T-helper 1 cell treated with Interleukin-12 subunit alpha and Interleukin-12 subunit beta and Interleukin-4 antibody, amounts not matched to agents 30 ng/mL and 1 ng/mL, for 36 hours (primary cell): ENCODE data around the gene TNN. TPM values are rescaled to one million over a fixed set of nuclear protein-coding genes. Genes with fewer than 3 reads are reported as not detected.

Experiments used
- intact Hi-C: fragments of 100-400 bp; cut with micrococcal nuclease; formaldehyde crosslinking; loops from one replicate; pipeline ENCODE4 v1.15.1; 2024
- total RNA-seq: library from RNA; stranded (reverse); gene quantifications from 2 replicates; pipeline ENCODE4 v1.2.3, GENCODE V29; 2022

Gene TNN
- total RNA-seq, 1 donor from 2014 or later: not detected

GRCh38 chr1:175169286-175170018, 101.8 kb downstream of the TNN start:
- intact Hi-C loops: loop anchor here (2.0 kb wide), 1 partner anchor 19 kb away; no protein-coding TSS in a partner anchor

GRCh38 chr1:175171036-175171913, 103.6 kb downstream of the TNN start:
- intact Hi-C loops: no loop called here

DNA sequence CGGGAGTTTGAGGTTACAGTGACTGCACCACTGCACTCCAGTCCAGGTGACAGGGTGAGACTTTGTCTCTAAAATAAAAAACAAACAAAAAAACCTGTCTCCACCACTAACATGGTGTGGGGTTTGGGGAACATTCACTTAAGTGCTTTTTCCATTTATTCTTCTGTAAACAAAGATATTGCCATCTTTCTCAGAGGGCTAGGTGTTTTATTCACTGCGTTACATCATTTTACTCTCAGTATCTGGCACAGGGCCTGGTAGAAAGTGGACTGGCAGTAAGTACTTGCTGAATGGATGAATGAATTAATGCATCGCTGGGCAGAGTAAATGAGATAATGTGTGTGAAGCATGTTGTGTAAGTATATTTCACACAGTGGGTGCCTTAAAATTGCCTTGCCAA, 104.9 kb downstream of the TNN start:
- intact Hi-C loops: no loop called here

DNA sequence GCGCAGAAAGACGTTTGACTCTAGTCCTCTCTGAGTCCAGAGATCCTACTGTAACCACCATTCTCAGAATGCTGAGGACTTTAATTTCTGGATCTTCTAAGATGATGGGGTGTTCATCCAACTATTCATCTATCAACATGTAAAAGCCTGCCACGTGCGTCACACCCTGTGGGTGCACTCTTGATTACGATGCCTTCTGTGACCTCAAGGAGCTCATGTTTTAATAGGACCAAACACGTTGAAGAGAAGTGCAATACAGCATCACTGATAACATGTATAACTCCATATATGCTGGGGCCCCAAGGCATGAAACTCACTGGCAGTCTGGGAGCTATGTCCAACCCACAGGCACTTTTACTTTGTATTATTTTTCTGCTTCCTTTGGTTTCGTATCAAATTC, 105.9 kb downstream of the TNN start:
- intact Hi-C loops: no loop called here

DNA sequence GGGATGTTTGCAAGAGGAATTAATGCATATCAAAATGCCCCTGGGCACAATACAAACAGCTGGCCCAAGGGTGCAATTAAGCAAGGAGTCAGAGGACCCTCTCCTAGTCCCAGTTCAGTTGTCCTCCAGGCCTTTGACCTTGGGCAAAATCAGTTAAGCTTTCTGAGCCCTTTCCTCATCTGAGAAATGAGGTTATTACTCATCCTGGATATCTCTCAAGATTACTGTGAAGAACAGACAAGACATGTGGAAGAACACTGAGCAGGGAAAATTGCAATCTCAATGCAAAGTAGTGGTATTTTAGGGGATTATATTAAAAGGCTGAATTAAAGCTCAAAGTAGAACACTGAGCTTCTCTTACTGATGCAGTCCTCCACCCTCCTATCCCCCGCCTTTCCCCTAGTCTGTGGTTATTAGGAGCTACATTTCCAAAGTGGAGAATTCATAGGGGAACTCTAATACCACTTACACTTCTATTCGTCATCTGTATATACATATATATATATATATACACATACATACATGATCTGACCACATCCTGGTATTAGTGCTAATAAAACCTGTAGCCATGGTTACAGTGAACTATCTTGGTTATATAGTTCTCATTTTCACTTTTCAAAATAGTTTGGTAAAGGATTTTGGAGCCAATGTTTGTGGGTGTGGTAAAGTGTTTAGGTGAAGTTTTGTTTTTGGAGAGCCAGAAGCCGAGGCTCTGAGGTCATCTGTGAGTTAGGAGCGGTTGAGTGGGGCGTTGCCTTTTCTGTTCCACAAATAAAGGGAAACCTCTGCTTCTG, 106.9 kb downstream of the TNN start:
- intact Hi-C loops: loop anchor here (5.0 kb wide), 1 partner anchor 267 kb away; no protein-coding TSS in a partner anchor

DNA sequence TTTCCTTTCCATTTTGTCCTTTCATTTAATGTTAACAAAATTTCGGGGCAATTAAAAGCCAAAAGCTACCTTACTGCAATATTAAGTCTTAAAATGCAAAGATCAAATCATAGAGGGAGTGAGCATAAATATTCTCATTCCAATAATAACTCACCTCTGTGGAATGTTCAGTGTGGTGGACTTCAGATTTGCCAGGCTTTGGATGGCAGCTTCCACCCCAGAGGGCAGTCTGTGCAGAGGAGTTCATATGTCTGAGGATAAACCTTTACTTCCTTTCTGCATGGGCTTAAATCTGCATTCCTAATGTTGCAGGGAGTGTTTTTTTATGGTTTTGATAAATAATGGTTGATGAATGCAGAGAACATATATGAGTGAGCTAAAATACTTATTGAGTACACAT, 108.6 kb downstream of the TNN start:
- intact Hi-C loops: loop anchor here (5.0 kb wide), 1 partner anchor 269 kb away; no protein-coding TSS in a partner anchor

GRCh38 chr1:175178056-175178455, 110.4 kb downstream of the TNN start:
- intact Hi-C loops: loop anchor here (5.0 kb wide), 1 partner anchor 271 kb away; no protein-coding TSS in a partner anchor

GRCh38 chr1:175178456-175178855, 110.8 kb downstream of the TNN start:
- intact Hi-C loops: loop anchor here (5.0 kb wide), 1 partner anchor 271 kb away; no protein-coding TSS in a partner anchor

DNA sequence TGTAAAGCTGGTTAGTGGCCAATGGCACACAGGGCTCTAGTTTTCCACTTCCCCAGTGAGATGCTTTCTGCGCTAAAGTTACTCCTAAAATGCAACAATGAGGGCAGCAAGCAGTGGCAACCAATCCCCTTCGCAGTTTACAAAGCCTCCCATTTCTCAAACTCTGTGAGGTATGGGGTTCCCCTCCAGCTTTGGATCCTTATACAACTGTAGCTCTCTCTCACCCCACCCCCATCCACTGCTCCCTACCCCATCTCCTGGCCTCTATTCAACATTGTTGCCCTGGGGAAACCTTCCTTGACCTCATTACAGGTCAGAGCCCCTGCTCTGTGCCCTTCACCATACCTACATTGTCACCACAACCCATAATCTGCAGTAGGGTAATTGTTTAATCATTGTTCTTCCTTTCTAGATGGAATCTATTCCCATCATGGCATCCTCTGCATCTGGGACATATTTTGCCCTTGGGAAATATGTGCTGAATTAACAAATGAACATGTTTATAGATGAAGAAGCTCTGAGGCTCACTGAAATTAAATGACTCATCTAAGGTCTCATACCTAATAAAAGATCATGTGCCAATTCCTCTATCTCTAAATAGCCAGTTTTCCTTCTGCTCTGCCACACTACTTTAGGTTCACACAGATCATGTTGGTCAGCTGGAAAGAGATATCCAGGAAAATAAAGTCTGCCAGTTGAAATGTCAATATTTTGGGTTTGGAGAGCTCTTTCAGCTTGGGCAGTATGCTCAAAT, 112.4 kb downstream of the TNN start:
- intact Hi-C loops: loop anchor here (1.0 to 5.0 kb wide), 2 partner anchors 11 to 273 kb away; no protein-coding TSS in a partner anchor

DNA sequence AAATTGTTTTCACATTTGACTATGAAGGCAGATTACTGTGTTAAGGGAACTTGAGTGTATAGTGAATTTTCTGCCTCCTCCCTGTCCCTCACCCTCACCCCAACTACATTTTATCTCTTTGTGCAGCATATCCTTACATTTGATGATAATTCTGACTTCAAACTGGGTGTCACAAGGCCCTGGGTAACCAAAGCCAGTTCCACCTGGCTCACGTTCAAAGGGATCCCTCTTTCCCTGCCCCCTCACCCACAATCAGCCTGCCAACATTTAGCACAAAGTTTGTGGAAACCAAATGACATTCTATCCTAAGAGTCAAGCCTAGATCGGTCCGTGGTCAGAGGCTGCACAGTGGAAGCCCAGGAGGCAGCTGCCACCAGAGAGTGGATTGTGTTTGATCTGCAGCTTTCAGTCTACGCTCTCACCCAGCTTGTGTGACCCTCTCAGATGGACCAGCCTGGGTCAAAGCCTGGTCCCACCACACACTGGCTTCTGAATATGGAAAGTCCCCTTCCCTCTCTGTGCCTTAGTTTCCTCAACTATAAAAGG, 114.6 kb downstream of the TNN start:
- intact Hi-C loops: no loop called here

- intact Hi-C loops: no loop called here
Measured at GRCh38 chr1:175183586-175183985, 116.0 kb downstream of the TNN start.

GRCh38 chr1:175185903-175186302, 118.3 kb downstream of the TNN start:
- intact Hi-C loops: no loop called here

DNA sequence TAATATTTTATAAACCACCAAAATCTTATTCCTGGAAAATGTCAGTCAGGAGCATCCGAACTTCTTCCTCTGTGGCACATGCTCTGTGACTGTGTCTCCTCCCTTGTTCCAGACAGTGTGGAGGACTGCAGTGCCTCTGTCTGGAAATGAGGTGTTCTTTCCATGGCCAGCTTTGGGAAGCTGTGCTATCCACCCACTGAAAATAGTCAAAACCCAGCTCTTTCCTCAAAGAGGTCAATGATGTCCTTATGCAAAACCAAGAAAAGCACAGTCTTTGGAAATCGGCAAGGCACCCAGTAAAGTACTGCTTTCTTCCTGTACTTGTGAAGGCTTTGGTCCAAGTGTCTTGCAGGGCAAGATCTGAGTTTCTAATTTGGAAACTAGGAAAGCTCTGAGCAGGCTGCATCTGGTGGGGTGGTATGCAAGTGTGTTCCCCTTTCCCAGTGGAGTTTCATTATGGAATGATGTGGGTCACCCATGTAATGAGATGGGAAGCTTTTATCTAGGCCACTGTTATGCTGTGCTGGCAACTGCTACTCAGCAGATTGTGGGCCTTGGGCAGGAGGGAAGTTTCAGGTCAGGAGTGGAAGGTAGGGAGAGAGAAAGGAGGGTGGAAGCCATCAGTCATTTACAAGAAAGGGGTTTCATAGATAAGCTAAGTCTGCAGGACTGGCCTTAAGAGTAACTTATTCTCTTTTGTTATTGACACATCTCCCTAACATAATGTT, 119.0 kb downstream of the TNN start:
- intact Hi-C loops: no loop called here

GRCh38 chr1:175188936-175189335, 121.3 kb downstream of the TNN start:
- intact Hi-C loops: loop anchor here (1.0 to 2.0 kb wide), 2 partner anchors 20 to 190 kb away; partner anchors contain the start of gene CACYBP

DNA sequence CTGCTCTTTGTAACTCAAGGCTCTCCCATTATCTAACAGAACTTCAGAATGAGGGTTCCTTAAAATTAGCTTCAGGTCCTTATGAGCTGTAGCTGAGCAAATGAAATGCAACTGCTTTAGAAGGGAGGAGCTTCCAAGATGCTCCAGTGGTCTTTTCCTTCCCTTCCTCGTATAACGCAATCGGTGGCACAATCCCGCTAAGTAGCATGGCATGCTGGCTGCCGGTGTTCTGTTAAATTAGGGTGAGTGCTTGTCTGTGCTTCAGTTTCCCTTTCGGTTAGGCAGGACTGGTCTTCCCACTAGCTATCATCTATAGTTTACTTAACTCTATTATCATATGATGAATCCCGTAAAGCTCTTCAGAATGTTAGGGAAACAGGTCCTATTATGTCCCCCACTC, 124.0 kb downstream of the TNN start:
- intact Hi-C loops: loop anchor here (1.0 to 5.0 kb wide), 12 partner anchors 11 to 1323 kb away; partner anchors contain the start of genes COP1, MRPS14, RC3H1 and ZBTB37

GRCh38 chr1:175192111-175192629, 124.5 kb downstream of the TNN start:
- intact Hi-C loops: loop anchor here (1.0 to 5.0 kb wide), 4 partner anchors 224 to 1323 kb away; partner anchors contain the start of genes COP1, RC3H1 and ZBTB37

GRCh38 chr1:175192630-175193526, 125.2 kb downstream of the TNN start, which contains the start of gene KIAA0040:
TSS of gene KIAA0040 (minus strand) at chr1:175192776. CDS start at chr1:175161013, 31,763 bp downstream.
- intact Hi-C loops: loop anchor here (1.0 to 5.0 kb wide), 4 partner anchors 225 to 1324 kb away; partner anchors contain the start of genes COP1, RC3H1 and ZBTB37

DNA sequence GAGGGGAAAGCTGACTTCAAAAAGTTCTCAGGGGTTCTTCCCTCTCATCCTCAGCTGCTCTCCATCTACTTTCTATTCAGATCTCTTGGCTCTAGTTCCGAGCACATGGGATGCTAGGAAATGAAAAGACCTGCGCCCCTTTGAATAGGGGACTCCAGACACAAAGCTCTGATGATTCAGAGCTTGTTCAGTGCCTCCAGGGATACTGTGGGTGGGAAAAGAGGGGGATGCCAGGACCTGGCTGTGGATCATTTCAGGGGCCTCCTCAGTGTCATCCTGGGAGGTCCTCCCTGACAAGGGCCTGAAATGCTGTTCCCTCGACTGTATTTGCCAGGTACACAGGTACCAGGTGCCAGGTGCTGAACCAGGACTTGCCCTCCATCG, 125.9 kb downstream of the TNN start:
- intact Hi-C loops: loop anchor here (2.0 to 5.0 kb wide), 3 partner anchors 1014 to 1325 kb away; partner anchors contain the start of genes COP1, RC3H1 and ZBTB37
